Testis (tissue), 3 donors: ENCODE measurements around the gene ZNF500. TPM values are rescaled to one million over a fixed set of nuclear protein-coding genes. Genes with fewer than 3 reads are reported as not detected.
A peak's percentile ranks its signal among the peaks of the same experiment; 100 is the strongest.

Source experiments
- DNase-seq: peaks from one replicate; pipeline ENCODE4 v3.0.0-alpha.2; 2019
- H3K27ac ChIP-seq, 2 donors: fragments of 200-600 bp; sonication (generic); one replicate each; pipeline ENCODE4 v1.5.1; 2019
- H3K27me3 ChIP-seq: fragments of 200-600 bp; sonication (generic); one replicate; pipeline ENCODE4 v1.5.1; 2019
- H3K36me3 ChIP-seq: fragments of 200-600 bp; sonication (generic); one replicate; pipeline ENCODE4 v1.5.1; 2017; ENCODE audit warnings: low read depth; ENCODE audit errors: missing control alignments
- H3K4me1 ChIP-seq: fragments of 200-600 bp; sonication (generic); one replicate; pipeline ENCODE4 v1.5.1; 2019
- H3K4me3 ChIP-seq, 2 donors: fragments of 200-600 bp; sonication (generic); one replicate each; pipeline ENCODE4 v1.5.1; 2017 to 2019
- H3K9me3 ChIP-seq: fragments of 200-600 bp; sonication (generic); one replicate; pipeline ENCODE4 v1.5.1; 2017
- CTCF ChIP-seq, 3 experiments: fragments of 450-650 bp in 2 of 3; fragments of 200-600 bp in 1 of 3; sonication (generic) in 1 of 3; IDR thresholded peaks; one replicate each; pipeline ENCODE4 v1.5.1; 2016 to 2019; ENCODE audit warnings: antibody characterized with exemption in 3 of 3, mild to moderate bottlenecking in 2 of 3, moderate library complexity in 1 of 3
- POLR2A ChIP-seq: fragments of 450-650 bp; IDR thresholded peaks from one replicate; pipeline ENCODE4 v1.6.1; 2017; ENCODE audit warnings: antibody characterized with exemption, mild to moderate bottlenecking, moderate library complexity
- WGBS, 2 donors: methylation state at CpG; one replicate each; pipeline ENCODE4 v1.1.5; 2018; 5-methylcytosine and 5-hydroxymethylcytosine counted together
- intact Hi-C: fragments of 100-400 bp; cut with DNase I; formaldehyde crosslinking; loops from one replicate; pipeline ENCODE4 v1.15.1; 2023; ENCODE audit warnings: low total_unique reads
- polyA plus RNA-seq: library from polyadenylated mRNA; stranded (reverse); fragments of 350-450 nt; fragmentation: Illumina TruSeq; extraction: RNeasy Lipid Tissue Mini Kit (QIAGEN cat#74804); gene quantifications from one replicate; pipeline ENCODE4 v1.2.3, GENCODE V29; 2014; ENCODE audit warnings: low read depth, low replicate concordance; ENCODE audit not compliant: insufficient read depth
- total RNA-seq, 2 donors: library from RNA; depleted of rRNA; stranded (reverse); fragments of >200 nt; gene quantifications; one replicate each; pipeline ENCODE4 v1.2.3, GENCODE V29; 2016

Gene ZNF500
- total and polyA plus RNA-seq, 3 donors from 2014 or later, result 12.5 to 24.9 (median 24.3) TPM

- no peak for TF ChIP-seq POLR2A
- no peak for TF ChIP-seq CTCF (IDR thresholded peaks at IDR 0.05)
- peak overlapping the region; percentile 84 to 98 for H3K4me3 ChIP-seq
- intact Hi-C loops, result no loop called here
- H3K36me3 ChIP-seq, result no peaks in the 10 kb centered on the region
- DNase-seq, result peak; percentile 95
- H3K4me1 ChIP-seq, result peaks cover 7% of the 10 kb centered on the region
- H3K27me3 ChIP-seq, result no peaks in the 10 kb centered on the region
- H3K9me3 ChIP-seq, result no peaks in the 10 kb centered on the region
- 7% methylated on average over 36 to 38 of the region's 38 CpGs for WGBS, 2 donors
- H3K27ac ChIP-seq, result peak overlapping the region; percentile 28 to 80
These were observed 32.0 kb downstream of the ZNF500 start for GRCh38 chr16:4734730-4735535.

- TF ChIP-seq CTCF (IDR thresholded peaks at IDR 0.05) (no peak), POLR2A (no peak)
These were observed 32.8 kb downstream of the ZNF500 start, which contains the start of the genes ANKS3 and DNAAF8 for GRCh38 chr16:4734063-4734729. ANKS3 (minus strand) TSS chr16:4734271; CDS start chr16:4730149, 4,122 bp downstream. DNAAF8 (plus strand) TSS chr16:4734537; CDS start chr16:4736515, 1,978 bp downstream.

GRCh38 chr16:4733747-4734062, 33.3 kb downstream of the ZNF500 start:
- Histone ChIP-seq H3K36me3 (no peaks in the 10 kb centered on the region), H3K4me1 (peaks cover 7% of the 10 kb centered on the region), H3K9me3 (no peaks in the 10 kb centered on the region), H3K4me3 (peak overlapping the region; percentile 84 to 98), H3K27me3 (no peaks in the 10 kb centered on the region), H3K27ac (peak overlapping the region in 1 of 2 donors; percentile 80)
- DNase-seq, result no peak
- WGBS, 2 donors, result 2 to 3% methylated on average over 8 to 19 of the region's 19 CpGs
- intact Hi-C loops, result no loop called here
- no peak for TF ChIP-seq POLR2A
- TF ChIP-seq CTCF (IDR thresholded peaks at IDR 0.05), result no peak

More at GRCh38 chr16:4734063-4734729, 32.8 kb downstream of the ZNF500 start, which contains the start of the genes ANKS3 and DNAAF8:
- no peaks in the 10 kb centered on the region for H3K36me3 ChIP-seq
- no peaks in the 10 kb centered on the region for H3K27me3 ChIP-seq
- H3K27ac ChIP-seq, result peak within 1 kb of the TSS; percentile 28 to 80
- H3K4me1 ChIP-seq, result peaks cover 7% of the 10 kb centered on the region
- H3K9me3 ChIP-seq, result no peaks in the 10 kb centered on the region
- H3K4me3 ChIP-seq, result peak within 1 kb of the TSS; percentile 84 to 98
- intact Hi-C loops, result no loop called here
- peak; percentile 99 for DNase-seq
- WGBS, 2 donors, result 0 to 1% methylated on average over 20 to 68 of the region's 70 CpGs

GRCh38 chr16:4733211-4733742, 33.7 kb downstream of the ZNF500 start:
- DNase-seq, result no peak
- Histone ChIP-seq H3K27me3 (no peaks in the 10 kb centered on the region), H3K36me3 (no peaks in the 10 kb centered on the region), H3K9me3 (no peaks in the 10 kb centered on the region), H3K4me3 (peak overlapping the region; percentile 84 to 98), H3K4me1 (peaks cover 7% of the 10 kb centered on the region), H3K27ac (peak overlapping the region in 1 of 2 donors; percentile 80)
- 23 to 25% methylated on average over 17 of the region's 17 CpGs for WGBS, 2 donors
- no peak for TF ChIP-seq CTCF (IDR thresholded peaks at IDR 0.05)
- no peak for TF ChIP-seq POLR2A
- intact Hi-C loops, result no loop called here
